ENCODE measurements around the gene KLF13. TPM values are rescaled to one million over a fixed set of nuclear protein-coding genes. Genes with fewer than 3 reads are reported as not detected.
A peak's percentile ranks its signal among the peaks of the same experiment; 100 is the strongest.

The KLF13 gene
- total RNA-seq, 4 donors from 2014 or later: 18.3 to 50.2 (median 32.9) TPM

DNA sequence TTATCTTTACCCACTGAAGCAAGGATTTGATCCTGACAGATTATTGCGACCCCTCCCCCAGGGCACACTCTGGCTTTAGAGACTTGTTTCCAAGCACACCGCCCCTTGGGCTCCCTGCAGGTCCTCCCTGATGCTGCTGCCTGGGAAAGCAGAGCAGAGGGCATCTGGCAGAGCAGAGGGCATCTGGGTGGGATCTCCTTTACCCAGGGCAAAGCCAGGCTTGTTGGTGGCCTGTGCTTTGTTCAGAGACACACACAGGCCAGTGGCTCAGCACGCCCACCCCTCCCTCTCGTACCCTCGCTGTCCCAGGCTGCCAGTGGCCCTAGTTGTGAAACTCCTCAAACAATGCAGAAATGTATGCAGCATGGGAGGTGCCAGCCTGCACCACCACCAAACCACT is 4.8 kb downstream of the KLF13 start:
- peaks cover 70 to 71% of the 10 kb centered on the region in 2 donors for H3K4me1 ChIP-seq
- TF ChIP-seq POLR2A (IDR thresholded peaks at IDR 0.05): no peak
- TF ChIP-seq, protein P1, sequence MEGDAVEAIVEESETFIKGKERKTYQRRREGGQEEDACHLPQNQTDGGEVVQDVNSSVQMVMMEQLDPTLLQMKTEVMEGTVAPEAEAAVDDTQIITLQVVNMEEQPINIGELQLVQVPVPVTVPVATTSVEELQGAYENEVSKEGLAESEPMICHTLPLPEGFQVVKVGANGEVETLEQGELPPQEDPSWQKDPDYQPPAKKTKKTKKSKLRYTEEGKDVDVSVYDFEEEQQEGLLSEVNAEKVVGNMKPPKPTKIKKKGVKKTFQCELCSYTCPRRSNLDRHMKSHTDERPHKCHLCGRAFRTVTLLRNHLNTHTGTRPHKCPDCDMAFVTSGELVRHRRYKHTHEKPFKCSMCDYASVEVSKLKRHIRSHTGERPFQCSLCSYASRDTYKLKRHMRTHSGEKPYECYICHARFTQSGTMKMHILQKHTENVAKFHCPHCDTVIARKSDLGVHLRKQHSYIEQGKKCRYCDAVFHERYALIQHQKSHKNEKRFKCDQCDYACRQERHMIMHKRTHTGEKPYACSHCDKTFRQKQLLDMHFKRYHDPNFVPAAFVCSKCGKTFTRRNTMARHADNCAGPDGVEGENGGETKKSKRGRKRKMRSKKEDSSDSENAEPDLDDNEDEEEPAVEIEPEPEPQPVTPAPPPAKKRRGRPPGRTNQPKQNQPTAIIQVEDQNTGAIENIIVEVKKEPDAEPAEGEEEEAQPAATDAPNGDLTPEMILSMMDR (IDR thresholded peaks at IDR 0.05 in 4 of 5, conservative IDR thresholded peaks at IDR 0.05 in 1 of 5): no peak
- DNase-seq (no peak), ATAC-seq (no peak)
- intact Hi-C loops (cut with DNase I; ENCODE audit: low total_unique reads): no loop called here
- no peak overlapping the region for H3K4me3 ChIP-seq
- peak overlapping the region; percentile 82 to 99 (median 91) for H3K27ac ChIP-seq
- no peaks in the 10 kb centered on the region for H3K36me3 ChIP-seq
- H3K27me3 ChIP-seq: no peaks in the 10 kb centered on the region
- in situ Hi-C loops (cut with MboI; ENCODE audit: low sequenced_read_pairs in 4 of 4): loop anchor here in 2 of 4 donors (10.0 to 25.0 kb wide), 2 partner anchors 63 to 369 kb away; no protein-coding TSS in a partner anchor
- no peaks in the 10 kb centered on the region for H3K9me3 ChIP-seq

DNA sequence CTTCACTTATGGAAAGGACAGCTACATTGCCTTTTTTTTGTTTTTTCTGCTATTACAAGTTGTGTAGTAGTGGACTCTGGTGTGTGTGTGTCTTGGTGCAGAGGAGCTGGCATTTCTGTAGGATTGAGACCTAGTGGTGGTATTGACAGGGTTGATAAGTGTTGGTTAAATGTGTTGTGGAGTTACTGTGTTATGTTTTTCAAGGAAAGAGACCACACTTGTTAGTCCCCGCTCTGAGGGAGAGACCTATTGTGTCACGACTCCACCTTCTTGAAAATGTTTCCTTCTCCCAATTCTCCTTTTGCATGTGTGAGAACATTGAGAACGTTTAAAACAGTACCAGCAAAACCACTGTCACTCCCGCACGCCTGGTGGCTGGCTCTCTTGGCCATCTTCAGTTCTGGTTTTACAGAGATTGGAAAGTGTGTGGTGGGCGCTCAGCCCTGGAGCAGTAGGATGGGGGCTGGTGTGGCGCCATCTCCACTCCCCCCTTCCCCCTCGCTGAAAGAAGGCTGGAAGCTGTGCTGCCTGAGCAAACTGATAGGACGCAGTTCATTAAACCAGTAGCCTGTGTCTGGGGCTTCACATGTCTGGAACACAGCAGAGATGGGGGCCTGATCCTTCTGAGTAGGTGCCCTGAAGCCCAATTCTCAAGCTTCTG is 5.5 kb downstream of the KLF13 start:
- H3K4me1 ChIP-seq: peaks cover 78% of the 10 kb centered on the region in 2 donors
- H3K36me3 ChIP-seq: no peaks in the 10 kb centered on the region
- in situ Hi-C loops (cut with MboI; ENCODE audit: low sequenced_read_pairs in 4 of 4) (loop anchor here in 2 of 4 donors (10.0 to 25.0 kb wide), 2 partner anchors 63 to 370 kb away; no protein-coding TSS in a partner anchor), intact Hi-C loops (cut with DNase I; ENCODE audit: low total_unique reads) (no loop called here)
- H3K9me3 ChIP-seq: no peaks in the 10 kb centered on the region
- ATAC-seq (no peak), DNase-seq (no peak)
- H3K27ac ChIP-seq: peak overlapping the region; percentile 82 to 99 (median 91)
- H3K4me3 ChIP-seq: no peak overlapping the region
- TF ChIP-seq, protein P1 (IDR thresholded peaks at IDR 0.05 in 4 of 5, conservative IDR thresholded peaks at IDR 0.05 in 1 of 5): no peak
- no peak for TF ChIP-seq POLR2A (IDR thresholded peaks at IDR 0.05)
- H3K27me3 ChIP-seq: no peaks in the 10 kb centered on the region

DNA sequence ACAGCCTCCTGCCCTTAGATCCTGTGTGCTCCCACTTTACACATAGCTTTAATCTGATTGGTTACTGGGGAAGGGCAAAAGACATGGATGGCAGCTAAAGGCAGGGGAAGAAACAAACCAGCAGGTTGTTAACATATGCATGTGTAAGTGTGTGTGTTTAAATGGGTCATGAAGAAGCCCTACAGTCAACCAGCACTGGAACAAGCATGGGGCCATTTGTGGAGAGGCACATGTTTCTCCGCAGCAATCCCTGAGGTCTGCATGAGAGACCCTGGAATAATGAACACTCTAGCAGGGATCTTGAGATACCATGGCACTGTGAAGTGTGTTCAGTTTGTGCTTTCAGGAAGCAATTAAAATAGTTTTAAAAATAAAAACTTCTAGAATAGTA is 6.0 kb downstream of the KLF13 start:
- DNase-seq (no peak), ATAC-seq (no peak)
- Histone ChIP-seq H3K4me1 (peaks cover 83% of the 10 kb centered on the region in 2 donors), H3K4me3 (no peak overlapping the region), H3K27me3 (no peaks in the 10 kb centered on the region), H3K9me3 (no peaks in the 10 kb centered on the region), H3K27ac (peak overlapping the region; percentile 79 to 99 (median 91)), H3K36me3 (no peaks in the 10 kb centered on the region)
- in situ Hi-C loops (cut with MboI; ENCODE audit: low sequenced_read_pairs in 4 of 4) (loop anchor here in 2 of 4 donors (10.0 to 25.0 kb wide), 2 partner anchors 62 to 370 kb away; no protein-coding TSS in a partner anchor), intact Hi-C loops (cut with DNase I; ENCODE audit: low total_unique reads) (no loop called here)
- TF ChIP-seq, protein P1 (IDR thresholded peaks at IDR 0.05 in 4 of 5, conservative IDR thresholded peaks at IDR 0.05 in 1 of 5): no peak
- TF ChIP-seq POLR2A (IDR thresholded peaks at IDR 0.05): no peak

DNA sequence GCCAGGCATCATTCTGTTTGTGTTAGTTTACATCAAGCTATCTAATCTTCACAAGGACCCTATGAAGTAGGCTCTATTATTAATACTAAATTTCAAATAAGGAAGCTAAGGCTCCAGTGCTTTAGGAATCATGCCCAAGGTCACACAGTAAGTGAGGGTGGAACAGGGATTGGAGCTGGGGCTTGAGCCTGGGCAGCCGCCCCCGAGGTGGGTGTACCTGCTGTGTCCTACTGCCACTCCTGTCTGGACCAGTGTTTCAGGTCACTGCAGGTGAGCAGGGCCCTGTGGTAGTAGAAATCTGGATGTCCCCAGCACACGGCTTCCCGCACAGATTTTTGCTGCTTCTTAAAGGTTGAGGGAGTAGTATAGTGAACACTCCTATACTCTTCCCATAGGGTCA is 6.5 kb downstream of the KLF13 start:
- no peak for ATAC-seq
- DNase-seq: no peak
- TF ChIP-seq POLR2A (IDR thresholded peaks at IDR 0.05): no peak
- TF ChIP-seq, protein P1 (IDR thresholded peaks at IDR 0.05 in 4 of 5, conservative IDR thresholded peaks at IDR 0.05 in 1 of 5): no peak
- no peaks in the 10 kb centered on the region for H3K27me3 ChIP-seq
- H3K36me3 ChIP-seq: no peaks in the 10 kb centered on the region
- in situ Hi-C loops (cut with MboI; ENCODE audit: low sequenced_read_pairs in 4 of 4): loop anchor here in 2 of 4 donors (10.0 to 25.0 kb wide), 2 partner anchors 62 to 371 kb away; no protein-coding TSS in a partner anchor
- H3K4me3 ChIP-seq: no peak overlapping the region
- H3K27ac ChIP-seq: peak overlapping the region; percentile 79 to 99 (median 91)
- intact Hi-C loops (cut with DNase I; ENCODE audit: low total_unique reads): no loop called here
- peaks cover 87 to 88% of the 10 kb centered on the region in 2 donors for H3K4me1 ChIP-seq
- no peaks in the 10 kb centered on the region for H3K9me3 ChIP-seq
